ENCODE results near the gene KIAA1217. TPM values are rescaled to one million over a fixed set of nuclear protein-coding genes. Genes with fewer than 3 reads are reported as not detected.
A peak's percentile ranks its signal among the peaks of the same experiment; 100 is the strongest.

KIAA1217 gene
- total and polyA plus RNA-seq, 9 donors, result 18.8 to 39.7 (median 21.8) TPM

GRCh38 chr10:24180891-24181290 lies 28.0 kb upstream of the KIAA1217 start:
- no peaks in the 10 kb centered on the region for H3K36me3 ChIP-seq (ENCODE audit: control insufficient read depth, insufficient read depth, low read length)
- H3K4me1 ChIP-seq (ENCODE audit: control insufficient read depth, insufficient read depth, low read length), result peaks cover 5% of the 10 kb centered on the region
- H3K4me3 ChIP-seq (ENCODE audit: low read length), result no peak overlapping the region
- H3K9me3 ChIP-seq (replicated peaks; ENCODE audit: control insufficient read depth, low read depth, low read length), result peaks cover 4% of the 10 kb centered on the region
- WGBS (ENCODE audit: insufficient coverage), result 100% methylated on average over 1 of the region's 2 CpGs
- no peak for DNase-seq
- no peak overlapping the region for H3K27ac ChIP-seq (ENCODE audit: low read length)
- no peaks in the 10 kb centered on the region for H3K27me3 ChIP-seq (ENCODE audit: control insufficient read depth, insufficient read depth, low read length)

- H3K36me3 ChIP-seq (ENCODE audit: control insufficient read depth, insufficient read depth, low read length), result no peaks in the 10 kb centered on the region
- H3K9me3 ChIP-seq (replicated peaks; ENCODE audit: control insufficient read depth, low read depth, low read length), result no peaks in the 10 kb centered on the region
- no peak for DNase-seq
- no peak overlapping the region for H3K4me3 ChIP-seq (ENCODE audit: low read length)
- no peaks in the 10 kb centered on the region for H3K27me3 ChIP-seq (ENCODE audit: control insufficient read depth, insufficient read depth, low read length)
- no peak overlapping the region for H3K27ac ChIP-seq (ENCODE audit: low read length)
- WGBS (ENCODE audit: insufficient coverage), result no CpG with 5 or more reads among the region's 1 CpG
- H3K4me1 ChIP-seq (ENCODE audit: control insufficient read depth, insufficient read depth, low read length), result peaks cover 5% of the 10 kb centered on the region
Measured at GRCh38 chr10:24184455-24184854, 24.5 kb upstream of the KIAA1217 start.

DNA sequence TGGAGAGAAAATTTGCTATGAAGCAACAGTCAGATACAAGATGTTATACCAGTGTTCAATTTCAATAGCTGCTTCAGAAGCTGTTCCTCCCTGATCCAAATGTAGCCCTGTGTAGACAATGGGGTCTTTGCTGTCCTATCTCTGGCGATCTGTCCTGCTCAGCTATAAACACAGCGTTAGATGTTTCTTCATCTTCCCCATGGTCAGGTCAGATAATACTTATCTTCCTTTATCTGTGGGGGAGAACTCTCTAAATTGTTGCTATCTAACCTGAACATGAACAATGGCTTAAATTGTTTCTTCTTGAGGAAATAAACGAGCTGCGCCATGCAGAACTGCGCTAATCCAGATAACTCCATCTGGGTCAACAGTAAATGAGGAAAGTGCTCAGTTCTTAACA lies 15.6 kb upstream of the KIAA1217 start:
- DNase-seq, result no peak
- Histone ChIP-seq H3K27me3 (ENCODE audit: control insufficient read depth, insufficient read depth, low read length) (no peaks in the 10 kb centered on the region), H3K36me3 (ENCODE audit: control insufficient read depth, insufficient read depth, low read length) (no peaks in the 10 kb centered on the region), H3K27ac (ENCODE audit: low read length) (no peak overlapping the region), H3K9me3 (replicated peaks; ENCODE audit: control insufficient read depth, low read depth, low read length) (no peaks in the 10 kb centered on the region), H3K4me3 (ENCODE audit: low read length) (no peak overlapping the region), H3K4me1 (ENCODE audit: control insufficient read depth, insufficient read depth, low read length) (peaks cover 3% of the 10 kb centered on the region)
- 100% methylated on average over 1 of the region's 5 CpGs for WGBS (ENCODE audit: insufficient coverage)

DNA sequence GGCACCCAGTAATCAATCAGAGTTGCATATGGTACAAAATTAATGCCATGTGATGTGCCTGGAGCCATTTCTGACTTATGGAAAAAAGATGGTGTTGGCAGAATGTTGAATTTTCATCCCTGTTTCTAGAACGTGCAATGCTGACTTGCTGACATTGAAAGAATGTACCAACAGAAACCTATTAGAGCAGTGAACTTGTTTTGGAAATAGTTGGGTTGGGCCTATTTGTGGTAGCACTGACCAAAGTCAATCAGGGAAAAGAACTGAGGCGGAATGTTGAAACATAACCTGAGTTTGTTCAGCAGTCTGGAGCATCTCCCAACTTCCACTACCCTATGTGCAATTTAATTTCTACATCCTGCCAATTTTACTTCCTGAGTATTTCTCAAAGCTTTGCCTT lies 11.7 kb upstream of the KIAA1217 start:
- H3K27me3 ChIP-seq (ENCODE audit: control insufficient read depth, insufficient read depth, low read length), result no peaks in the 10 kb centered on the region
- DNase-seq, result peak; percentile 44
- H3K9me3 ChIP-seq (replicated peaks; ENCODE audit: control insufficient read depth, low read depth, low read length), result no peaks in the 10 kb centered on the region
- no peaks in the 10 kb centered on the region for H3K36me3 ChIP-seq (ENCODE audit: control insufficient read depth, insufficient read depth, low read length)
- WGBS (ENCODE audit: insufficient coverage), result 35% methylated on average over 2 of the region's 2 CpGs
- peaks cover 3% of the 10 kb centered on the region for H3K4me1 ChIP-seq (ENCODE audit: control insufficient read depth, insufficient read depth, low read length)
- no peak overlapping the region for H3K4me3 ChIP-seq (ENCODE audit: low read length)
- no peak overlapping the region for H3K27ac ChIP-seq (ENCODE audit: low read length)

GRCh38 chr10:24201503-24202180 lies 7.3 kb upstream of the KIAA1217 start:
- Histone ChIP-seq H3K36me3 (ENCODE audit: control insufficient read depth, insufficient read depth, low read length) (no peaks in the 10 kb centered on the region), H3K4me1 (ENCODE audit: control insufficient read depth, insufficient read depth, low read length) (peaks cover 2% of the 10 kb centered on the region), H3K27me3 (ENCODE audit: control insufficient read depth, insufficient read depth, low read length) (no peaks in the 10 kb centered on the region), H3K9me3 (replicated peaks; ENCODE audit: control insufficient read depth, low read depth, low read length) (no peaks in the 10 kb centered on the region), H3K27ac (ENCODE audit: low read length) (no peak overlapping the region), H3K4me3 (ENCODE audit: low read length) (no peak overlapping the region)
- DNase-seq, result no peak
- 42% methylated on average over 5 of the region's 14 CpGs for WGBS (ENCODE audit: insufficient coverage)

GRCh38 chr10:24202181-24202570 lies 6.8 kb upstream of the KIAA1217 start:
- 60% methylated on average over 5 of the region's 6 CpGs for WGBS (ENCODE audit: insufficient coverage)
- no peaks in the 10 kb centered on the region for H3K36me3 ChIP-seq (ENCODE audit: control insufficient read depth, insufficient read depth, low read length)
- no peak overlapping the region for H3K4me3 ChIP-seq (ENCODE audit: low read length)
- H3K4me1 ChIP-seq (ENCODE audit: control insufficient read depth, insufficient read depth, low read length), result peaks cover 5% of the 10 kb centered on the region
- DNase-seq, result no peak
- H3K9me3 ChIP-seq (replicated peaks; ENCODE audit: control insufficient read depth, low read depth, low read length), result no peaks in the 10 kb centered on the region
- H3K27me3 ChIP-seq (ENCODE audit: control insufficient read depth, insufficient read depth, low read length), result no peaks in the 10 kb centered on the region
- H3K27ac ChIP-seq (ENCODE audit: low read length), result no peak overlapping the region

DNA sequence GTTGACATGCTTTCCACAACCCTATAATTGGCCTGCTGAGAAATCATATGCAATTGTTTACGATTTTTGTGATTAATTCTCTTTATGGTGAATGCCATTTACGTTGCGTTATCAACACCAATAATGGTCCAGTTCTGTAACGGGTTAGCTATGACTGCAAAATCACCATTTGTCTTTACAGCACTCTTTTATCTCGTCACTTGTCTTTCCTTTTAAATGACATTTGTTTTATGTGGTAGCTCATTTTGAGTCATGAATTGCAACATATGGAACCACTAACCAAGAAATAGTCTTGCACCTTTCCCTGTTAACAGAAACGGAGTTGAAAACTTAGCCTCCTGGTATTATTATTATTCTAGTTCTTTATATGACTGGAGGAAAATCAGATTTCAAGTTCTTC lies 3.1 kb upstream of the KIAA1217 start:
- H3K36me3 ChIP-seq (ENCODE audit: control insufficient read depth, insufficient read depth, low read length), result no peaks in the 10 kb centered on the region
- no peak for DNase-seq
- no peaks in the 10 kb centered on the region for H3K27me3 ChIP-seq (ENCODE audit: control insufficient read depth, insufficient read depth, low read length)
- no peaks in the 10 kb centered on the region for H3K9me3 ChIP-seq (replicated peaks; ENCODE audit: control insufficient read depth, low read depth, low read length)
- no peak overlapping the region for H3K4me3 ChIP-seq (ENCODE audit: low read length)
- WGBS (ENCODE audit: insufficient coverage), result no CpG with 5 or more reads among the region's 6 CpGs
- H3K4me1 ChIP-seq (ENCODE audit: control insufficient read depth, insufficient read depth, low read length), result peaks cover 24% of the 10 kb centered on the region
- no peak overlapping the region for H3K27ac ChIP-seq (ENCODE audit: low read length)

- peaks cover 24% of the 10 kb centered on the region for H3K4me1 ChIP-seq (ENCODE audit: control insufficient read depth, insufficient read depth, low read length)
- H3K27ac ChIP-seq (ENCODE audit: low read length), result no peak overlapping the region
- H3K27me3 ChIP-seq (ENCODE audit: control insufficient read depth, insufficient read depth, low read length), result no peaks in the 10 kb centered on the region
- H3K4me3 ChIP-seq (ENCODE audit: low read length), result no peak overlapping the region
- no peak for DNase-seq
- H3K9me3 ChIP-seq (replicated peaks; ENCODE audit: control insufficient read depth, low read depth, low read length), result no peaks in the 10 kb centered on the region
- no peaks in the 10 kb centered on the region for H3K36me3 ChIP-seq (ENCODE audit: control insufficient read depth, insufficient read depth, low read length)
- WGBS (ENCODE audit: insufficient coverage), result no CpG with 5 or more reads among the region's 2 CpGs
Measured at GRCh38 chr10:24206334-24206733, 2.6 kb upstream of the KIAA1217 start.

DNA sequence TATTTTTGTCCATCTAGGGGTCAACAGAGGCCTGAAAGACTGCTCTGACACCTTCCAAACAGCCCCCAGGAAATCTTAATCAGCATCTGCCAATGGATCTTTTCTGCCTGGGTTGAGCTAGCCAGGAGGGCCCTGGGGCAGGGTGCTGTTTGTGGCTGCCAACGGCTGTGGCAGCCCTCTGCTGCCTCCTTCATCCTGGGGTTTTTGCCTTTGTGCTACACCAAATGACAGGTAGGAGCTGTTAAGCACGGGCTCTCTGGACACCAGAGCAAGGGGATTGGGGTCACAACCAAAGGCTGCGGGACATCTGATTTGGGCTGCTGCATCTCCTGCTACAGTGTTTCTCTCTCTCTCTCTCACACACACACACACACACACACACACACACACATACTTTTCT lies 2.0 kb upstream of the KIAA1217 start:
- no peak for DNase-seq
- H3K4me3 ChIP-seq (ENCODE audit: low read length), result no peak overlapping the region
- H3K27me3 ChIP-seq (ENCODE audit: control insufficient read depth, insufficient read depth, low read length), result no peaks in the 10 kb centered on the region
- 84% methylated on average over 3 of the region's 3 CpGs for WGBS (ENCODE audit: insufficient coverage)
- H3K4me1 ChIP-seq (ENCODE audit: control insufficient read depth, insufficient read depth, low read length), result peaks cover 24% of the 10 kb centered on the region
- H3K27ac ChIP-seq (ENCODE audit: low read length), result no peak overlapping the region
- no peaks in the 10 kb centered on the region for H3K9me3 ChIP-seq (replicated peaks; ENCODE audit: control insufficient read depth, low read depth, low read length)
- no peaks in the 10 kb centered on the region for H3K36me3 ChIP-seq (ENCODE audit: control insufficient read depth, insufficient read depth, low read length)

- Histone ChIP-seq H3K4me3 (ENCODE audit: low read length) (no peak overlapping the region), H3K27me3 (ENCODE audit: control insufficient read depth, insufficient read depth, low read length) (no peaks in the 10 kb centered on the region), H3K36me3 (ENCODE audit: control insufficient read depth, insufficient read depth, low read length) (no peaks in the 10 kb centered on the region), H3K27ac (ENCODE audit: low read length) (peak overlapping the region; percentile 91), H3K4me1 (ENCODE audit: control insufficient read depth, insufficient read depth, low read length) (peaks cover 25% of the 10 kb centered on the region), H3K9me3 (replicated peaks; ENCODE audit: control insufficient read depth, low read depth, low read length) (no peaks in the 10 kb centered on the region)
- no peak for DNase-seq
- 49% methylated on average over 4 of the region's 5 CpGs for WGBS (ENCODE audit: insufficient coverage)
Measured at GRCh38 chr10:24207341-24207740, 1.6 kb upstream of the KIAA1217 start.
